Inflammatory macrophage (primary cell): Measurements from ENCODE around the gene BABAM1.
A peak's percentile ranks its signal among the peaks of the same experiment; 100 is the strongest.

ENCODE experiments used
- DNase-seq, 2 donors: peaks; one replicate each; pipeline ENCODE4 v3.0.0-alpha.2; 2020 to 2022

BABAM1 gene

GRCh38 chr19:17324357-17325114, 57.3 kb downstream of the BABAM1 start:
- no peak for DNase-seq

GRCh38 chr19:17325133-17325532, 57.9 kb downstream of the BABAM1 start:
- no peak for DNase-seq

- no peak for DNase-seq
These were observed 58.8 kb downstream of the BABAM1 start for GRCh38 chr19:17325881-17326594.

- no peak for DNase-seq
These were observed 59.3 kb downstream of the BABAM1 start for GRCh38 chr19:17326595-17326966.

GRCh38 chr19:17327068-17327653, 59.9 kb downstream of the BABAM1 start:
- no peak for DNase-seq

GRCh38 chr19:17327654-17328516, 60.6 kb downstream of the BABAM1 start:
- DNase-seq, result peak; percentile 28 to 45
